A549 (cell line): ENCODE results near the gene ZNF23. TPM values are rescaled to one million over a fixed set of nuclear protein-coding genes. Genes with fewer than 3 reads are reported as not detected.
A peak's percentile ranks its signal among the peaks of the same experiment; 100 is the strongest.
"Not testable (repeated sequence)": the region's sequence is repeated elsewhere in the genome, so short reads cannot be mapped to it uniquely, and the experiment has no call there.

Experiments used
- ATAC-seq, 2 experiments: fragments of 200-7000 bp in 1 of 2; fragments of >200 bp in 1 of 2; cut with Nextera tagmentation in 1 of 2; cut with Tn5 transposase in 1 of 2; 3 replicates each; pipeline versions ENCODE4 v1.8.0 to v1.9.1; 2018 to 2020; ENCODE audit warnings: mild to moderate bottlenecking in 1 of 2, moderate library complexity in 1 of 2
- CTCF ChIA-PET: fragments of 300-600 bp; sonication (Branson Sonifier 250); formaldehyde crosslinking; extraction: SDS; loops from one replicate; lab custom pipeline; 2021; ENCODE audit warnings: antibody characterized with exemption, inconsistent platforms; lab: Yijun Ruan, JAX
- POLR2A ChIA-PET: fragments of 350-600 bp; formaldehyde crosslinking; extraction: SDS; loops from one replicate; lab custom pipeline; 2021; ENCODE audit warnings: antibody characterized with exemption, inconsistent platforms; lab: Yijun Ruan, JAX
- DNase-seq, 2 experiments: peaks; one replicate each; pipeline versions ENCODE4 v3.0.0 to v3.0.0-alpha.2; 2011 to 2016; ENCODE audit warnings: low read depth in 1 of 2, low spot score in 1 of 2
- FAIRE-seq: peaks from 2 replicates; lab custom pipeline; 2011; peaks lifted over from hg19 to GRCh38; lab: Jason Lieb, UNC
- H3K27ac ChIP-seq, 2 experiments: fragments of >200 bp; sonication (Bioruptor Twin); formaldehyde crosslinking; 3 replicates each; pipeline ENCODE4 v1.5.1; 2016 to 2017
- H3K4me1 ChIP-seq: fragments of >200 bp; sonication (Bioruptor Twin); formaldehyde crosslinking; 3 replicates; pipeline ENCODE4 v1.6.1; 2016
- H3K4me2 ChIP-seq: fragments of >200 bp; sonication (Bioruptor Twin); formaldehyde crosslinking; 3 replicates; pipeline ENCODE4 v1.6.1; 2016
- H3K4me3 ChIP-seq: fragments of >200 bp; sonication (Bioruptor Twin); formaldehyde crosslinking; 3 replicates; pipeline ENCODE4 v1.5.1; 2016
- H3K9me3 ChIP-seq: fragments of >200 bp; sonication (Bioruptor Twin); formaldehyde crosslinking; 3 replicates; pipeline ENCODE4 v1.6.1; 2016
- BHLHE40 ChIP-seq: IDR thresholded peaks from 2 replicates; pipeline ENCODE4 v1.6.1; 2012; ENCODE audit warnings: low read depth, low read length, inconsistent platforms
- CBX8 ChIP-seq: fragments of 200-600 bp; sonication (generic); IDR thresholded peaks from 2 replicates; pipeline ENCODE4 v1.6.1; 2016
- EHF ChIP-seq: fragments of 250-450 bp; sonication (Bioruptor Pico); IDR thresholded peaks from 2 replicates; pipeline ENCODE4 v1.5.0; 2020; ENCODE audit warnings: mild to moderate bottlenecking
- EHMT2 ChIP-seq: fragments of 200-600 bp; sonication (generic); IDR thresholded peaks from 2 replicates; pipeline ENCODE4 v1.6.1; 2016; ENCODE audit warnings: antibody characterized with exemption, low read depth, mild to moderate bottlenecking, moderate library complexity
- FOXS1 ChIP-seq: fragments of 250-450 bp; sonication (Bioruptor Pico); IDR thresholded peaks from 2 replicates; pipeline ENCODE4 v1.5.0; 2020; ENCODE audit warnings: mild to moderate bottlenecking, moderate library complexity
- GATA3 ChIP-seq: IDR thresholded peaks from 2 replicates; pipeline ENCODE4 v1.6.1; 2012; ENCODE audit warnings: borderline replicate concordance
- JUNB ChIP-seq: fragments of >200 bp; sonication (Bioruptor Twin); formaldehyde crosslinking; IDR thresholded peaks from 2 replicates; pipeline ENCODE4 v1.6.1; 2016
- MYC ChIP-seq: IDR thresholded peaks from 2 replicates; pipeline ENCODE4 v1.6.1; 2012; ENCODE audit warnings: mild to moderate bottlenecking, inconsistent platforms, low read length, improper control_type of control experiment, borderline replicate concordance
- PHF8 ChIP-seq: fragments of 200-600 bp; sonication (generic); IDR thresholded peaks from 2 replicates; pipeline ENCODE4 v1.6.1; 2016; ENCODE audit warnings: low read depth, mild to moderate bottlenecking, antibody characterized with exemption, moderate library complexity, borderline replicate concordance
- POLR2AphosphoS2 ChIP-seq: conservative IDR thresholded peaks from 2 replicates; pipeline ENCODE4 v1.6.1; 2012; ENCODE audit warnings: low read length, improper control_type of control experiment, inconsistent platforms
- RAD21 ChIP-seq, 2 experiments: fragments of >200 bp in 1 of 2; sonication (Bioruptor Twin) in 1 of 2; formaldehyde crosslinking in 1 of 2; IDR thresholded peaks in 1 of 2; conservative IDR thresholded peaks in 1 of 2; 2 replicates in 1 of 2; 3 replicates in 1 of 2; pipeline ENCODE4 v1.6.1; 2012 to 2018; ENCODE audit warnings: inconsistent platforms in 1 of 2
- RFX5 ChIP-seq: fragments of 450-650 bp; IDR thresholded peaks from 2 replicates; pipeline ENCODE4 v1.7.1; 2014; ENCODE audit warnings: antibody characterized with exemption, mild to moderate bottlenecking, moderate library complexity
- TP53 ChIP-seq: fragments of 250-450 bp; sonication (Bioruptor Pico); IDR thresholded peaks from 2 replicates; pipeline ENCODE4 v1.5.0; 2021; ENCODE audit warnings: mild to moderate bottlenecking, moderate library complexity
- WGBS: methylation state at CpG from one replicate; pipeline ENCODE4 v1.1.6; 2017; ENCODE audit errors: missing lambda C conversion rate; 5-methylcytosine and 5-hydroxymethylcytosine counted together
- polyA plus RNA-seq, 4 experiments: library from polyadenylated mRNA; depleted of rRNA in 3 of 4; stranded (reverse); fragments of >200 nt; fragmentation: RNase III in 1 of 4; extraction: RNeasy Plus Mini Kit Qiagen cat#74134 plus additional on column Dnase treatment in 1 of 4; gene quantifications; 2 replicates in 3 of 4; 3 replicates in 1 of 4; pipeline ENCODE4 v1.2.3, GENCODE V29; 2011 to 2017
- TF ChIP-seq, protein P1 (sequence below): fragments of 150-350 bp; IDR thresholded peaks from 2 replicates; pipeline ENCODE4 v1.6.1; 2014; ENCODE audit warnings: low read depth, mild to moderate bottlenecking, low read length
- TF ChIP-seq, protein P2 (sequence below): fragments of >200 bp; sonication (Bioruptor Twin); formaldehyde crosslinking; IDR thresholded peaks from 2 replicates; pipeline ENCODE4 v1.6.1; 2016
- TF ChIP-seq, protein P3 (sequence below): IDR thresholded peaks from 2 replicates; pipeline ENCODE4 v1.6.1; 2012; ENCODE audit warnings: low read depth, borderline replicate concordance
- TF ChIP-seq, protein P4 (sequence below): fragments of >200 bp; sonication (Bioruptor Twin); formaldehyde crosslinking; IDR thresholded peaks from 3 replicates; pipeline ENCODE4 v1.5.1; 2016
- TF ChIP-seq, protein P5 (sequence below): fragments of 200-600 bp; sonication (generic); IDR thresholded peaks from 2 replicates; pipeline ENCODE4 v1.6.1; 2016; ENCODE audit warnings: antibody characterized with exemption, mild to moderate bottlenecking, moderate library complexity

ZNF23 gene
- polyA plus RNA-seq, 2 of the 4 experiments (the other 2 are of a cell fraction) = 7.1 to 8.7 TPM

DNA sequence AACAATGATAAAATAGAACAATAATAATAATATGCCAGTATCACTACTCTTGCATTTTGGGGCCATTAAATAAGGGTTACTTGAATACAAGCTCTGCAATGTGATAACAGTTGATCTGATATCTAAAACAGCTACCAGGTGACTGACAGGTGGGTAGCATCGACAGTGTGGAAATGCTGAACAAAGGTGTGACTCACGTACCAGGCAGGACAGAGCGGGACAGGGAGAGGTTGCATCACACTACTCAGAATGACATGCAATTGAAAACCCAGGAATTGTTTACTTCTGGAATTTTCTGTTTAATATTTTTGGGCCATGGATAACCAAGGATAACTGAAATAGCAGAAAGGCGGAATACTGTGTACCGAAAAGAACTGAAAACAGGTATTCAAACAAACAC lies 42.9 kb upstream of the ZNF23 start:
- TF ChIP-seq, protein P1, sequence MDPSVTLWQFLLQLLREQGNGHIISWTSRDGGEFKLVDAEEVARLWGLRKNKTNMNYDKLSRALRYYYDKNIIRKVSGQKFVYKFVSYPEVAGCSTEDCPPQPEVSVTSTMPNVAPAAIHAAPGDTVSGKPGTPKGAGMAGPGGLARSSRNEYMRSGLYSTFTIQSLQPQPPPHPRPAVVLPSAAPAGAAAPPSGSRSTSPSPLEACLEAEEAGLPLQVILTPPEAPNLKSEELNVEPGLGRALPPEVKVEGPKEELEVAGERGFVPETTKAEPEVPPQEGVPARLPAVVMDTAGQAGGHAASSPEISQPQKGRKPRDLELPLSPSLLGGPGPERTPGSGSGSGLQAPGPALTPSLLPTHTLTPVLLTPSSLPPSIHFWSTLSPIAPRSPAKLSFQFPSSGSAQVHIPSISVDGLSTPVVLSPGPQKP = no peak
- TF ChIP-seq JUNB = no peak
- TF ChIP-seq BHLHE40 = no peak
- TF ChIP-seq, protein P2, sequence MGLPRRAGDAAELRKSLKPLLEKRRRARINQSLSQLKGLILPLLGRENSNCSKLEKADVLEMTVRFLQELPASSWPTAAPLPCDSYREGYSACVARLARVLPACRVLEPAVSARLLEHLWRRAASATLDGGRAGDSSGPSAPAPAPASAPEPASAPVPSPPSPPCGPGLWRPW = no peak
- TF ChIP-seq GATA3 = no peak
- no peak for TF ChIP-seq EHF (CRISPR knock-in tag)
- no peak for TF ChIP-seq POLR2AphosphoS2
- Histone ChIP-seq H3K9me3 (no peaks in the 10 kb centered on the region), H3K27ac (no peak overlapping the region; a peak in 1 of 6 replicates), H3K4me1 (peaks cover 7% of the 10 kb centered on the region; the same call in 1 of the 3 replicates), H3K4me3 (no peak overlapping the region), H3K4me2 (peak overlapping the region; percentile 10; the same call in 1 of the 3 replicates)
- ChIA-PET CTCF (no interaction called here), POLR2A (no interaction called here)
- WGBS = 48% methylated on average over 5 of the region's 5 CpGs
- DNase-seq (no peak), FAIRE-seq (no peak), ATAC-seq (no peak; a peak in 1 of 6 replicates)

DNA sequence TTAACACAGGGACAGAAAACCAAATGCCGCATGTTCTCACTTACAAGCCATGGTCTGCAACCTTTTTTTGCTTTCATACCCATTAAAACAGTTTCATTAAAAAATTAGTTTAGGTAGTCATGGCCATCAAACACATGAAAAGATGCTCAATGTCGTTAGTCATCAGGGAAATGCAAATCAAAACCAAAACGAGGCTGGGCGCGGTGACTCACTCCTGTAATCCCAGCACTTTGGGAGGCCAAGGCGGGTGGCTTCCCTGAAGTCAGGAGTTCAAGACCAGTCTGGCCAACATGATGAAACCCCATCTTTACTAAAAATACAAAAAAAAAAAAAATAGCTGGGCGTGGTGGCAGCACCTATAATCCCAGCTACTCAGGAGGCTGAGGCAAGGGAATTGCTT lies 42.0 kb upstream of the ZNF23 start:
- FAIRE-seq, CTCF ChIA-PET: not testable (repeated sequence)

DNA sequence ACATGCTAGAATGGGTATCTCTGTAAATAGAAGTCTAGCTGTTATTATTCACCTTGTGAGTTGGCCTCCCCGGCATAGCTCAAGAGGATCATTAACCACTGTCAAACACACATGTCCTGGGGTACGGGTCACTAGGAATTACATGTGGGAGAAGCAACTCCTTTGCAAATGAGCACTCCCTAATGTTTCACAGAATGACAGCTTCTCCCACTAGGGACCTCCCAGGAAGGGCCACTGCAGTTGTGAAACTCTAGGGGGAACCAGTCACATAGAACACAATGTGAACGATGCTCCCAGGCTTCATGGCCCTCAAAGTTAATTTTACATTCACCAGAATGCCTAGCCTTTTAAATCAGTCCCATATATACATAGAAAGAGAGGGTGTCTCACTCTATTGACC lies 39.5 kb upstream of the ZNF23 start:
- ATAC-seq (peak; percentile 34 to 36; a peak in 3 of 6 replicates), DNase-seq (no peak), FAIRE-seq (no peak)
- no peak overlapping the region for H3K27ac ChIP-seq
- H3K4me2 ChIP-seq = no peak overlapping the region
- H3K9me3 ChIP-seq = no peaks in the 10 kb centered on the region
- H3K4me1 ChIP-seq = peaks cover 7% of the 10 kb centered on the region; the same call in 1 of the 3 replicates
- TF ChIP-seq PHF8 (no peak), MYC (no peak), RFX5 (no peak), RAD21 (conservative IDR thresholded peaks at IDR 0.05 in 1 of 2, IDR thresholded peaks at IDR 0.05 in 1 of 2) (no peak; a peak in 1 of 5 replicates), CBX8 (no peak), FOXS1 (CRISPR knock-in tag) (no peak), EHMT2 (no peak), TP53 (CRISPR knock-in tag) (no peak)
- TF ChIP-seq, protein P3, sequence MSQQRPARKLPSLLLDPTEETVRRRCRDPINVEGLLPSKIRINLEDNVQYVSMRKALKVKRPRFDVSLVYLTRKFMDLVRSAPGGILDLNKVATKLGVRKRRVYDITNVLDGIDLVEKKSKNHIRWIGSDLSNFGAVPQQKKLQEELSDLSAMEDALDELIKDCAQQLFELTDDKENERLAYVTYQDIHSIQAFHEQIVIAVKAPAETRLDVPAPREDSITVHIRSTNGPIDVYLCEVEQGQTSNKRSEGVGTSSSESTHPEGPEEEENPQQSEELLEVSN = no peak
- TF ChIP-seq, protein P4, sequence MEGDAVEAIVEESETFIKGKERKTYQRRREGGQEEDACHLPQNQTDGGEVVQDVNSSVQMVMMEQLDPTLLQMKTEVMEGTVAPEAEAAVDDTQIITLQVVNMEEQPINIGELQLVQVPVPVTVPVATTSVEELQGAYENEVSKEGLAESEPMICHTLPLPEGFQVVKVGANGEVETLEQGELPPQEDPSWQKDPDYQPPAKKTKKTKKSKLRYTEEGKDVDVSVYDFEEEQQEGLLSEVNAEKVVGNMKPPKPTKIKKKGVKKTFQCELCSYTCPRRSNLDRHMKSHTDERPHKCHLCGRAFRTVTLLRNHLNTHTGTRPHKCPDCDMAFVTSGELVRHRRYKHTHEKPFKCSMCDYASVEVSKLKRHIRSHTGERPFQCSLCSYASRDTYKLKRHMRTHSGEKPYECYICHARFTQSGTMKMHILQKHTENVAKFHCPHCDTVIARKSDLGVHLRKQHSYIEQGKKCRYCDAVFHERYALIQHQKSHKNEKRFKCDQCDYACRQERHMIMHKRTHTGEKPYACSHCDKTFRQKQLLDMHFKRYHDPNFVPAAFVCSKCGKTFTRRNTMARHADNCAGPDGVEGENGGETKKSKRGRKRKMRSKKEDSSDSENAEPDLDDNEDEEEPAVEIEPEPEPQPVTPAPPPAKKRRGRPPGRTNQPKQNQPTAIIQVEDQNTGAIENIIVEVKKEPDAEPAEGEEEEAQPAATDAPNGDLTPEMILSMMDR = no peak
- TF ChIP-seq, protein P2 = no peak
- TF ChIP-seq, protein P5, sequence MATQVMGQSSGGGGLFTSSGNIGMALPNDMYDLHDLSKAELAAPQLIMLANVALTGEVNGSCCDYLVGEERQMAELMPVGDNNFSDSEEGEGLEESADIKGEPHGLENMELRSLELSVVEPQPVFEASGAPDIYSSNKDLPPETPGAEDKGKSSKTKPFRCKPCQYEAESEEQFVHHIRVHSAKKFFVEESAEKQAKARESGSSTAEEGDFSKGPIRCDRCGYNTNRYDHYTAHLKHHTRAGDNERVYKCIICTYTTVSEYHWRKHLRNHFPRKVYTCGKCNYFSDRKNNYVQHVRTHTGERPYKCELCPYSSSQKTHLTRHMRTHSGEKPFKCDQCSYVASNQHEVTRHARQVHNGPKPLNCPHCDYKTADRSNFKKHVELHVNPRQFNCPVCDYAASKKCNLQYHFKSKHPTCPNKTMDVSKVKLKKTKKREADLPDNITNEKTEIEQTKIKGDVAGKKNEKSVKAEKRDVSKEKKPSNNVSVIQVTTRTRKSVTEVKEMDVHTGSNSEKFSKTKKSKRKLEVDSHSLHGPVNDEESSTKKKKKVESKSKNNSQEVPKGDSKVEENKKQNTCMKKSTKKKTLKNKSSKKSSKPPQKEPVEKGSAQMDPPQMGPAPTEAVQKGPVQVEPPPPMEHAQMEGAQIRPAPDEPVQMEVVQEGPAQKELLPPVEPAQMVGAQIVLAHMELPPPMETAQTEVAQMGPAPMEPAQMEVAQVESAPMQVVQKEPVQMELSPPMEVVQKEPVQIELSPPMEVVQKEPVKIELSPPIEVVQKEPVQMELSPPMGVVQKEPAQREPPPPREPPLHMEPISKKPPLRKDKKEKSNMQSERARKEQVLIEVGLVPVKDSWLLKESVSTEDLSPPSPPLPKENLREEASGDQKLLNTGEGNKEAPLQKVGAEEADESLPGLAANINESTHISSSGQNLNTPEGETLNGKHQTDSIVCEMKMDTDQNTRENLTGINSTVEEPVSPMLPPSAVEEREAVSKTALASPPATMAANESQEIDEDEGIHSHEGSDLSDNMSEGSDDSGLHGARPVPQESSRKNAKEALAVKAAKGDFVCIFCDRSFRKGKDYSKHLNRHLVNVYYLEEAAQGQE = no peak
- 2% methylated on average over 3 of the region's 3 CpGs for WGBS
- POLR2A ChIA-PET = no interaction called here
- H3K4me3 ChIP-seq = no peak overlapping the region
- CTCF ChIA-PET = interaction anchor here (0.6 to 7.5 kb wide), 10 partner anchors 11 to 794 kb away, joined by 3 to 118 read pairs (median 8); partner anchors contain the start of gene ZNF19

More for the DNA sequence above, 42.0 kb upstream of the ZNF23 start:
- H3K4me1 ChIP-seq, DNase-seq, H3K4me2 ChIP-seq, H3K9me3 ChIP-seq, ATAC-seq, H3K4me3 ChIP-seq, POLR2A ChIA-PET, H3K27ac ChIP-seq: not testable (repeated sequence)
- 37% methylated on average over 7 of the region's 7 CpGs for WGBS
